ENCODE measurements around the gene FES. TPM values are rescaled to one million over a fixed set of nuclear protein-coding genes. Genes with fewer than 3 reads are reported as not detected.

Gene FES
- total RNA-seq, 4 donors from 2014 or later: 3.6 to 17.9 (median 11.0) TPM

GRCh38 chr15:90889736-90890456 is 5.6 kb downstream of the FES start:
- WGBS, 2 donors: 92 to 94% methylated on average over 24 to 25 of the region's 31 CpGs
- DNase-seq (ENCODE audit: low spot score in 2 of 2): no peak
- intact Hi-C loops (cut with DNase I; ENCODE audit: low total_unique reads): loop anchor here (5.0 kb wide), 1 partner anchor 243 kb away; no protein-coding TSS in a partner anchor
- no peak for TF ChIP-seq CTCF (IDR thresholded peaks at IDR 0.05)
- TF ChIP-seq POLR2A (IDR thresholded peaks at IDR 0.05): no peak
- H3K4me3 ChIP-seq (ENCODE audit: low read depth, poor library complexity, severe bottlenecking): no peak overlapping the region

- WGBS, 2 donors: 88 to 92% methylated on average over 11 to 12 of the region's 12 CpGs
- intact Hi-C loops (cut with DNase I; ENCODE audit: low total_unique reads): no loop called here
- no peak overlapping the region for H3K4me3 ChIP-seq (ENCODE audit: low read depth, poor library complexity, severe bottlenecking)
- DNase-seq (ENCODE audit: low spot score in 2 of 2): no peak
- TF ChIP-seq POLR2A (IDR thresholded peaks at IDR 0.05): no peak
- no peak for TF ChIP-seq CTCF (IDR thresholded peaks at IDR 0.05)
Observed at GRCh38 chr15:90890839-90891238, 6.5 kb downstream of the FES start.

GRCh38 chr15:90891346-90891949 is 7.1 kb downstream of the FES start:
- no peak overlapping the region for H3K4me3 ChIP-seq (ENCODE audit: low read depth, poor library complexity, severe bottlenecking)
- TF ChIP-seq CTCF (IDR thresholded peaks at IDR 0.05) (no peak), POLR2A (IDR thresholded peaks at IDR 0.05) (no peak)
- intact Hi-C loops (cut with DNase I; ENCODE audit: low total_unique reads): no loop called here
- 87 to 92% methylated on average over 8 of the region's 8 CpGs for WGBS, 2 donors
- DNase-seq (ENCODE audit: low spot score in 2 of 2): no peak

GRCh38 chr15:90892023-90892422 is 7.7 kb downstream of the FES start:
- no peak overlapping the region for H3K4me3 ChIP-seq (ENCODE audit: low read depth, poor library complexity, severe bottlenecking)
- intact Hi-C loops (cut with DNase I; ENCODE audit: low total_unique reads): no loop called here
- no peak for DNase-seq (ENCODE audit: low spot score in 2 of 2)
- TF ChIP-seq POLR2A (IDR thresholded peaks at IDR 0.05) (no peak), CTCF (IDR thresholded peaks at IDR 0.05) (no peak)
- WGBS, 2 donors: 94 to 96% methylated on average over 11 of the region's 11 CpGs

GRCh38 chr15:90892498-90893174 is 8.3 kb downstream of the FES start:
- TF ChIP-seq POLR2A (IDR thresholded peaks at IDR 0.05): no peak
- no peak for TF ChIP-seq CTCF (IDR thresholded peaks at IDR 0.05)
- no peak overlapping the region for H3K4me3 ChIP-seq (ENCODE audit: low read depth, poor library complexity, severe bottlenecking)
- WGBS, 2 donors: 95 to 96% methylated on average over 27 to 29 of the region's 29 CpGs
- DNase-seq (ENCODE audit: low spot score in 2 of 2): no peak
- intact Hi-C loops (cut with DNase I; ENCODE audit: low total_unique reads): no loop called here
